Uterus (tissue), 2 donors: ENCODE results near the gene C2CD3.

ENCODE experiments used
- CTCF ChIP-seq, 4 experiments: fragments of 200-600 bp in 2 of 4; fragments of 450-650 bp in 2 of 4; sonication (generic) in 2 of 4; IDR thresholded peaks; one replicate each; pipeline ENCODE4 v1.5.1; 2016 to 2019; ENCODE audit warnings: antibody characterized with exemption in 4 of 4, mild to moderate bottlenecking in 2 of 4, moderate library complexity in 1 of 4
- POLR2A ChIP-seq, 2 donors: fragments of 450-650 bp; IDR thresholded peaks; one replicate each; pipeline ENCODE4 v1.6.1; 2016; ENCODE audit warnings: antibody characterized with exemption in 2 of 2, mild to moderate bottlenecking in 1 of 2, moderate library complexity in 1 of 2

GRCh38 chr11:73975479-73975757 is 195.4 kb downstream of the C2CD3 start:
- TF ChIP-seq CTCF (IDR thresholded peaks at IDR 0.05) (no peak), POLR2A (IDR thresholded peaks at IDR 0.05) (no peak)
